Stimulated activated CD8-positive, alpha-beta memory T cell treated with anti-CD3 and anti-CD28 coated beads, Interleukin-4, amount 100 ng/mL, for 4 hours (primary cell): ENCODE data around the gene GRB7.
A peak's percentile ranks its signal among the peaks of the same experiment; 100 is the strongest.
"Not testable (repeated sequence)": the region's sequence is repeated elsewhere in the genome, so short reads cannot be mapped to it uniquely, and the experiment has no call there.

Experiments
- DNase-seq, 2 donors: peaks; one replicate each; pipeline ENCODE4 v3.0.0-alpha.2; 2020; ENCODE audit warnings: low read depth in 2 of 2, low spot score in 1 of 2

The GRB7 gene

GRCh38 chr17:39730095-39730921, 7.4 kb upstream of the GRB7 start, which contains the start of gene MIEN1:
TSS of gene MIEN1 (minus strand) at chr17:39730532. CDS start at chr17:39730495, 37 bp downstream.
- peak; percentile 81 to 94 for DNase-seq

GRCh38 chr17:39732586-39732985, 5.2 kb upstream of the GRB7 start:
- no peak for DNase-seq

GRCh38 chr17:39735882-39736281, 1.9 kb upstream of the GRB7 start:
- no peak for DNase-seq

- no peak for DNase-seq
These were observed 1.2 kb upstream of the GRB7 start for GRCh38 chr17:39736319-39737165.

DNA sequence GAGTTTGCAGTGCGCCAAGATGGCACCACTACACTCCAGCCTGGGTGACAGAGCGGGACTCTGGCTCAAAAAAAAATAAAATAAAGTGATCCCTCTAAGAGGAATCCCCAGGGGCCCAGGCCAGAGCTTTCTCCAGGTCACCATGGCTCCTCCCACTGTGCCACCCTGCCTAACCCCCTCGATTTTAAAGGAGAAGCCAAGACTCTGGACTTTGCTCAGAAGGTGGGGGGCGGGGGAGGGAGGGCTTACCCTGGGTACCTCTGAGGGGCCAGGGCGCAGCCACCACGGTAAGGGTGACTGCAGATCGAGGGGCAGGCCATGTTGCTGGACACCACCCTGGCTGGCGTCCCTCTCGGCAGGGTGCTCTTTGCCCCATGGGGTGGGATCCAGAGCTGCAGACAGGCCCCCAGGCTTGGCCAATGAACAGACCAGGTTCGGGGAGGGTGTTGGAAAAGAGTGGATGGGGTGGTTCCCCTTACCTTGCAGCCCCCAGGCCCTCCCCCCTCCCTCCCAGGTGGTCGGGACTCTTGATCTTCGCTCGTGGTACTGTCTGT, 455 bp upstream of the GRB7 start:
- DNase-seq: no peak

DNA sequence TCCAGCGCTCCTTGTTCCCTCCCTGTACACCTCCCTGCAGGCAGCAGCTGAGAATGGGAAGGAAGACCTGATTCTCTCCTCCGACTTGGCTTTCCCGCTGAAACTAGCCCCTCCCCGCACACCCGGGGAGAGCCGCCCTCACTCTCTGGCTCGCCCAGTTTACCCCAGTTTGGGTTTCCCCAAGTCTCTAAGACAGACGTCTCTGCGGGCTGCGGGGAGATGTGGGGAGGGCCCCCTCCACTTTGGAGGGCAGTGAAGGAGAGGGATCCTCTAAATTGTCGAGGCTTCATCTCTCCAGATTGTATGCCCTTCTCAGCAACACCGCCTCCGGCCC, 797 bp downstream of the GRB7 start:
- no peak for DNase-seq

DNA sequence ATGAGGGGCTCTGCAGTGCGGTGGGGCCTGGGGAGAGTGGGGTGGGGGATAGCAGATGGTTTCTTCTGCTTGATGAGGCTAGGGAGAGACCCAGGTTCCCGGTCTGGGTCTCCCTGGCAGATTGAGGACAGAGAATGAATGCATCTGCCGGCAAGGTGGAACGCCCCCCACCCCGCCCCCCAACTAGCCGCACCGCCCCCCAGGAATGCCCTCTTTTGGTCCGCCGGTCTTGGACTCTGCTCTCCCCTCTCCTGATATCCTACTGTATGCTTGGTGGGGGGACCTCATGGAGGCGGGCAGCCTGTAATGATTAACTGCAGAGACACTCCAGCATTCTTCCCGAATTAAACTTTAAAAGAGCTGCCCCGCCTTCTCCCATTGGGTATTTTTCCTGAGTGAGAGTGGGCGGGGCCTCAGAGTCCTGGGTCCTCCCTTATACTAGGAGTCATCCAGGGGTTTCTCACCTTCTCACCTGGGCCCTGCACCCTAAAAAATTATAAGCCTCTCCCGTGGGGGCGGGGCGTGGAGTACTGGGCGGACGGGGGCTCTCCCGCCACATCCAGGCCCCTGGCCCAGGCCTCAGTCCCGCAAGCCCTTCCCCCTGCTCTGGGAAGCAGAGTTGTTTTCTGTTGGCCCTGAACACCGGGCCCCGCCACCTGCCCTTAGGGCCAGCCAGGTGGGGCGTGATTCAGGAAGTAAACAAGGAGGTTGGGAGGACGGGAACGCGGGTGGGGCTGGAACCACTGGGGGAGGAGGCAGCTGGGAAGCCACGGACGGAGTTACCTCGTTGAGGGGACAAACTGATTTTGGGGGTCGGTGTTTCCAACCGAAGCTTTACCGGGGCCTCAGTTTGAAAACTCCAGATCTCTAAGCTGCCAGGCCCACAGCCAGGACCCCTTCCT, 1.5 kb downstream of the GRB7 start:
- DNase-seq: no peak

GRCh38 chr17:39739885-39740356, 2.2 kb downstream of the GRB7 start:
- no peak for DNase-seq

DNA sequence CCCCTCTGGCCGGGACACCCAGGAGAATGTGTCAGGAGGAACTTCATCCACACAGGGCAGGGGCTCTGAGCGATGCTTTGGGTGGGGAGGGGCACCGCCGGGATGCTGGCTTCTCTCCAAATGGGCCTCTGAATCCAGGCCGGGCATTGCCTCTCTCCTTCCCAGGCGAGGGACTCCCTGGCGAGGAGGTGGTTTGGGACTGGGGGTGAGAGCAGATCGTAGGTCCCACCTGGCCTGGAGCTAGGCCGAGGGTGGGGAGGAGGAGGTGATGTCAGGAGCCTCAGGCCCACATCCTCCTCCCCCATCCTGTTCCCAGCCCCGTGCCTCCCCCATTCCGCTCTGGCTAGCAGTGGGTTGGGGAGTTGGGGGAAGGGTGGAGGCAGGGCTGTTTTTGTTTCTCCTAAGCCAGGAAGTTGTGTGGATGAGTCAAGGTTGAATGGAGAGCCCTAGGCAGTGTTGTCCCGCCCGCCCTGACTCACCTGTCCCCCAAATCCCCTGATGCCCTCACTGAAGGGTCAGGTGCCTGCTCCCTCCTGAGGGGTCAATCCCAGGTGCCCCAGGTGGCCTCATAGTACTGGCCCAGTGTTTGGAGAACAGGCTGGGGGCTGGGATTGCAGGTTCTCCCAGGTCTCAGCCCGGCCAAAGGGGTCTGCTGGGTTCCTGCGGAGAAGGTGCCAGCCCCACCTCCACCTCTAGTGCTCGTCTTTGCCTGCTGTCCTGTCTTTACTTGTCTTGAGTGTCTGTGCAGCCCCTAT, 2.8 kb downstream of the GRB7 start:
- no peak for DNase-seq

- no peak for DNase-seq
These were observed 4.6 kb downstream of the GRB7 start for GRCh38 chr17:39742126-39742855.

DNA sequence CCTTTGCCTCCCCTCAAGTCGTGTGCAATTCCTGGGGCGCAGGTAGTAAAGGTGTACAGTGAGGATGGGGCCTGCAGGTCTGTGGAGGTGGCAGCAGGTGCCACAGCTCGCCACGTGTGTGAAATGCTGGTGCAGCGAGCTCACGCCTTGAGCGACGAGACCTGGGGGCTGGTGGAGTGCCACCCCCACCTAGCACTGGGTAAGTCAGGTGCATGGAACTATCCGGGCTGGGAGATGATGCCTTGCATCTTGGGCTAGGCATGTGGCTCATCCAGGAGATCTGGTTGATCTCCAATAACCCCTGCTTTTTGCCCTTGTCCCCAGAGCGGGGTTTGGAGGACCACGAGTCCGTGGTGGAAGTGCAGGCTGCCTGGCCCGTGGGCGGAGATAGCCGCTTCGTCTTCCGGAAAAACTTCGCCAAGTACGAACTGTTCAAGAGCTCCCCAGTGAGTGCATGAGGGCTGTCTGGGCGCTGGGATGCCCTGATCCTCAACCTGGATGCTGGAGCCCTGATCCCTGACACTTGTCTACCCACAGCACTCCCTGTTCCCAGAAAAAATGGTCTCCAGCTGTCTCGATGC, 5.2 kb downstream of the GRB7 start:
- no peak for DNase-seq

DNA sequence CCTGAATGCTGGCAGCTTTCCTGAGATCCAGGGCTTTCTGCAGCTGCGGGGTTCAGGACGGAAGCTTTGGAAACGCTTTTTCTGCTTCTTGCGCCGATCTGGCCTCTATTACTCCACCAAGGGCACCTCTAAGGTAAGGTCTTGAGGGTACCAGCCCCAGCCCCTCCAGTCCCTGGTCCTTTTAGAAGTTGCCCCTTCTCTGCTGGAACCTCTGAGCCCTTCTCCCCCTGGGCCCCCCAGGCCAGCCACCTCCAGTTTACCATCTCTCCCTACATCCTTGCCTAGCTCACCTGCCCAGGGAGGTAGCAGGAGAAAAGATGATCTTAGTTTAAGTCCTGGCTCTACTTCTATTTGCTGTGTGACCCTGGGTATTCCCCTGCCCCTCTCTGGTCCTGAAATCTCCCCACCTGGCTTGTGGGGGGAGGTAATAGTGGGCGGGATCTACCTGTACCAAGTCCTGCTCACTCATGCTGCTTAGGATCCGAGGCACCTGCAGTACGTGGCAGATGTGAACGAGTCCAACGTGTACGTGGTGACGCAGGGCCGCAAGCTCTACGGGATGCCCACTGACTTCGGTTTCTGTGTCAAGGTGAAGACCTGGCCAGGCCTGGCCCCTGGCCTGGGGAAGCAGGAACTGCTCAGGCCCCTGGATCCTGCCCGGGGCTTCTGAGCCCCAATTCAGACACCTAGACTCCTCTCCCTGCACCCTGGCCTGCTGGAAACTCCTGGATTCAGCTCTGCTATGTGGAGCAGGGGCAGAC, 6.5 kb downstream of the GRB7 start:
- no peak for DNase-seq

DNA sequence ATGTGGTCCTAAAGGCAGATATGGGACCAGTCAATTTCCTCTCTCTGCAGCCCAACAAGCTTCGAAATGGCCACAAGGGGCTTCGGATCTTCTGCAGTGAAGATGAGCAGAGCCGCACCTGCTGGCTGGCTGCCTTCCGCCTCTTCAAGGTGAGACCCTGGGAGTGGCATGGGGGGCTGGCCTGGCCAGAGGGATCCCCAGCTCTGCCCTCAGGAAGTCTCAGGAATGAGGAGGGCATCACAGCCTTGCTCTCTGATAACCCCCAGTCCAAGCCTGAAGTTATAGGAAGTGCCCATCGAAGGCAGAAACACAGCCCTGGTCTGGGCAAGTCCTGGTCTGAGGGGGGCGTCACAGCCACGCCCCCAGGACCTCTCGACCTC, 7.1 kb downstream of the GRB7 start:
- no peak for DNase-seq

GRCh38 chr17:39745335-39746144, 7.8 kb downstream of the GRB7 start:
- no peak for DNase-seq

GRCh38 chr17:39746145-39746461, 8.4 kb downstream of the GRB7 start:
- no peak for DNase-seq

GRCh38 chr17:39747745-39748144, 10.0 kb downstream of the GRB7 start:
- no peak for DNase-seq

DNA sequence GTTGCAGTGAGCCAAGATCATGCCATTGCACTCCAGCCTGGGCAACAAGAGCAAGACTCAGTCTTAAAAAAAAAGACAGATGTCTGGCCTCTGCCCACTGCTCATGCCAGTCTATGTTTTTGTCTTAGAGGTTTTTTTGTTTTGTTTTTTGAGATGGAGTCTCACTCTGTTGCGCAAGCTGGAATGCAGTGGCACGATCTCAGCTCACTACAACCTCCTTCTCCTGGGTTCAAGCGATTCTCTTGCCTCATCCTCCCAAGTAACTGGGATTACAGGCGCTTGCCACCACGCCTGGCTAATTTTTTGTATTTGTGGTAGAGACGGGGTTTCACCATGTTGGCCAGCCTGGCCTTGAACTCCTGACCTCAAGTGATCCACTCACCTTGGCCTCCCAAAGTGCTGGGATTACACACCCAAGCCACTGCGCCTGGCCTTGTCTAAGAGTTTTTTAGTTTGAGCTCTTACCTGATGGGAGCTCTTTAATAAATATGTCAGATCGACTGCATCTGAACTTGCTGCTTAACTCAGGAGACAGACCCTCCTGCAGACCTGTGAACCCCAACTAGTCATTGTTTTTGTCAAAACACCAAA, 10.8 kb downstream of the GRB7 start:
- DNase-seq: not testable (repeated sequence)
